Measurements from ENCODE around the gene WNK3. TPM values are rescaled to one million over a fixed set of nuclear protein-coding genes. Genes with fewer than 3 reads are reported as not detected.

The WNK3 gene
- total and polyA plus RNA-seq, 2 experiments from 2014 or later: 27.6 to 57.5 TPM

DNA sequence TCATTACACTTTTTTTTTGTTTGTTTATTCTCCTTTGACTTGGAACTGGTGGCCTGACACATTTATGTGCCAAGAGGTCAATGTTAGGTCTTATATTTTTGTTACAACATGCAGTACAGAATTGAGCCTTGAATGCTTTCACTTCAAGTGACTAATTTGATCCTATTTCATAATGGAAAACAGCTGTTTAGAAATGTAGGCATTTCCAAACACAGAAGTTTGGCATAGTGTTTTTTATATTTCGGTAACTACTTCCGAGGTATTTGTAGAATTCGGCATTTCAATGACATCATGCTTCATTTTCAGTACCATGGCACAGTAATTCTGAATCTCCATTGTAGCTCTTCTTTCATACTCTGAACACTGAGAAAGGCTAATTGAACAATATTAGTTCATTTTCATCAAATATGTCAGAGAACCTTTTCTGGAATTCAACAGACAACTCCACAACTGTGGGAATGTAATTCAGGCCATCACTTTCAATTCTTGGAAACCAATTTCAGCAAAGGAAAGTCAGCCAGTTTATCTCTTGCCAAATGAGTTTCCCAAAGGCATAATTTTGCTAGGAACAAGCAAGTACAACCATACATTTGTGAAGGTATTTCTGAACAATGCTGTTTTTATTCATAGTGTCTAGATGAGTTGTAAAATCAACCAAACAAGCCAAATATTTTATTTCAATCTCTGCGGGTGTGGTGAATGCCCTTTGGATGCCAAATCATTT lies 186.2 kb downstream of the WNK3 start:
- peaks cover 4% of the 10 kb centered on the region; the same call in 2 of the 3 replicates for H3K4me1 Mint-ChIP-seq
- ATAC-seq (no peak), DNase-seq (ENCODE audit: low spot score) (no peak)
- Histone ChIP-seq H3K79me2 (replicated peaks; ENCODE audit: insufficient read depth) (peaks cover 11% of the 10 kb centered on the region), H3K4me3 (no peak overlapping the region), H3K36me3 (ENCODE audit: insufficient read depth) (no peaks in the 10 kb centered on the region), H3K27ac (ENCODE audit: low read depth) (no peak overlapping the region), H3K4me2 (no peak overlapping the region), H3K9me2 (ENCODE audit: insufficient read depth) (no peaks in the 10 kb centered on the region), H4K20me1 (replicated peaks; ENCODE audit: insufficient read depth) (no peaks in the 10 kb centered on the region; the same call in 1 of the 2 replicates), H3F3A (replicated peaks; ENCODE audit: low read depth) (no peaks in the 10 kb centered on the region), H3K4me1 (ENCODE audit: insufficient read depth) (no peaks in the 10 kb centered on the region), H2AFZ (no peak overlapping the region), H3K27me3 (ENCODE audit: insufficient read depth) (no peaks in the 10 kb centered on the region)
- no peak overlapping the region for H3K4me3 Mint-ChIP-seq
- H3K27ac Mint-ChIP-seq: no peak overlapping the region
- H3K27me3 Mint-ChIP-seq (ENCODE audit: insufficient read depth, low read depth, poor library complexity): no peaks in the 10 kb centered on the region
- TF ChIP-seq NANOG (IDR thresholded peaks at IDR 0.05; ENCODE audit: borderline replicate concordance): no peak
- no peak for TF ChIP-seq STAT1 (IDR thresholded peaks at IDR 0.05; ENCODE audit: unreplicated experiment)
- TF ChIP-seq, protein P1, sequence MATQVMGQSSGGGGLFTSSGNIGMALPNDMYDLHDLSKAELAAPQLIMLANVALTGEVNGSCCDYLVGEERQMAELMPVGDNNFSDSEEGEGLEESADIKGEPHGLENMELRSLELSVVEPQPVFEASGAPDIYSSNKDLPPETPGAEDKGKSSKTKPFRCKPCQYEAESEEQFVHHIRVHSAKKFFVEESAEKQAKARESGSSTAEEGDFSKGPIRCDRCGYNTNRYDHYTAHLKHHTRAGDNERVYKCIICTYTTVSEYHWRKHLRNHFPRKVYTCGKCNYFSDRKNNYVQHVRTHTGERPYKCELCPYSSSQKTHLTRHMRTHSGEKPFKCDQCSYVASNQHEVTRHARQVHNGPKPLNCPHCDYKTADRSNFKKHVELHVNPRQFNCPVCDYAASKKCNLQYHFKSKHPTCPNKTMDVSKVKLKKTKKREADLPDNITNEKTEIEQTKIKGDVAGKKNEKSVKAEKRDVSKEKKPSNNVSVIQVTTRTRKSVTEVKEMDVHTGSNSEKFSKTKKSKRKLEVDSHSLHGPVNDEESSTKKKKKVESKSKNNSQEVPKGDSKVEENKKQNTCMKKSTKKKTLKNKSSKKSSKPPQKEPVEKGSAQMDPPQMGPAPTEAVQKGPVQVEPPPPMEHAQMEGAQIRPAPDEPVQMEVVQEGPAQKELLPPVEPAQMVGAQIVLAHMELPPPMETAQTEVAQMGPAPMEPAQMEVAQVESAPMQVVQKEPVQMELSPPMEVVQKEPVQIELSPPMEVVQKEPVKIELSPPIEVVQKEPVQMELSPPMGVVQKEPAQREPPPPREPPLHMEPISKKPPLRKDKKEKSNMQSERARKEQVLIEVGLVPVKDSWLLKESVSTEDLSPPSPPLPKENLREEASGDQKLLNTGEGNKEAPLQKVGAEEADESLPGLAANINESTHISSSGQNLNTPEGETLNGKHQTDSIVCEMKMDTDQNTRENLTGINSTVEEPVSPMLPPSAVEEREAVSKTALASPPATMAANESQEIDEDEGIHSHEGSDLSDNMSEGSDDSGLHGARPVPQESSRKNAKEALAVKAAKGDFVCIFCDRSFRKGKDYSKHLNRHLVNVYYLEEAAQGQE (IDR thresholded peaks at IDR 0.05; ENCODE audit: unreplicated experiment): no peak
- TF ChIP-seq ZNF114 (CRISPR knock-in tag; IDR thresholded peaks at IDR 0.05): no peak
- no peak for TF ChIP-seq JUNB (IDR thresholded peaks at IDR 0.05; ENCODE audit: unreplicated experiment)
- no peak for TF ChIP-seq EZH2phosphoT487 (IDR thresholded peaks at IDR 0.05; ENCODE audit: unreplicated experiment)
- TF ChIP-seq CTCF (conservative IDR thresholded peaks at IDR 0.05; ENCODE audit: low read depth in 2 of 2): no peak
- no peak for TF ChIP-seq EZH2 (IDR thresholded peaks at IDR 0.05; ENCODE audit: low read depth, unreplicated experiment)
- TF ChIP-seq, protein P2, sequence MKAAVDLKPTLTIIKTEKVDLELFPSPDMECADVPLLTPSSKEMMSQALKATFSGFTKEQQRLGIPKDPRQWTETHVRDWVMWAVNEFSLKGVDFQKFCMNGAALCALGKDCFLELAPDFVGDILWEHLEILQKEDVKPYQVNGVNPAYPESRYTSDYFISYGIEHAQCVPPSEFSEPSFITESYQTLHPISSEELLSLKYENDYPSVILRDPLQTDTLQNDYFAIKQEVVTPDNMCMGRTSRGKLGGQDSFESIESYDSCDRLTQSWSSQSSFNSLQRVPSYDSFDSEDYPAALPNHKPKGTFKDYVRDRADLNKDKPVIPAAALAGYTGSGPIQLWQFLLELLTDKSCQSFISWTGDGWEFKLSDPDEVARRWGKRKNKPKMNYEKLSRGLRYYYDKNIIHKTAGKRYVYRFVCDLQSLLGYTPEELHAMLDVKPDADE (IDR thresholded peaks at IDR 0.05): no peak
- no peak for TF ChIP-seq ZNF462 (CRISPR knock-in tag; IDR thresholded peaks at IDR 0.05)
- TF ChIP-seq POLR2AphosphoS5 (IDR thresholded peaks at IDR 0.05; ENCODE audit: low read depth): no peak
- no peak for TF ChIP-seq ZNF331 (CRISPR knock-in tag; IDR thresholded peaks at IDR 0.05; ENCODE audit: low read depth)
- TF ChIP-seq CREB1 (CRISPR knock-in tag; IDR thresholded peaks at IDR 0.05; ENCODE audit: low read depth): no peak
- H3K9me3 Mint-ChIP-seq: no peaks in the 10 kb centered on the region
- peaks cover 16% of the 10 kb centered on the region; the same call in 2 of the 3 replicates for H3K36me3 Mint-ChIP-seq (ENCODE audit: low read depth)
